ENCODE data around the gene PLCH1. TPM values are rescaled to one million over a fixed set of nuclear protein-coding genes. Genes with fewer than 3 reads are reported as not detected.
"Not testable (repeated sequence)": the region's sequence is repeated elsewhere in the genome, so short reads cannot be mapped to it uniquely, and the experiment has no call there.

Gene PLCH1
- total RNA-seq, 1 experiment from 2014 or later = 1.4 TPM

DNA sequence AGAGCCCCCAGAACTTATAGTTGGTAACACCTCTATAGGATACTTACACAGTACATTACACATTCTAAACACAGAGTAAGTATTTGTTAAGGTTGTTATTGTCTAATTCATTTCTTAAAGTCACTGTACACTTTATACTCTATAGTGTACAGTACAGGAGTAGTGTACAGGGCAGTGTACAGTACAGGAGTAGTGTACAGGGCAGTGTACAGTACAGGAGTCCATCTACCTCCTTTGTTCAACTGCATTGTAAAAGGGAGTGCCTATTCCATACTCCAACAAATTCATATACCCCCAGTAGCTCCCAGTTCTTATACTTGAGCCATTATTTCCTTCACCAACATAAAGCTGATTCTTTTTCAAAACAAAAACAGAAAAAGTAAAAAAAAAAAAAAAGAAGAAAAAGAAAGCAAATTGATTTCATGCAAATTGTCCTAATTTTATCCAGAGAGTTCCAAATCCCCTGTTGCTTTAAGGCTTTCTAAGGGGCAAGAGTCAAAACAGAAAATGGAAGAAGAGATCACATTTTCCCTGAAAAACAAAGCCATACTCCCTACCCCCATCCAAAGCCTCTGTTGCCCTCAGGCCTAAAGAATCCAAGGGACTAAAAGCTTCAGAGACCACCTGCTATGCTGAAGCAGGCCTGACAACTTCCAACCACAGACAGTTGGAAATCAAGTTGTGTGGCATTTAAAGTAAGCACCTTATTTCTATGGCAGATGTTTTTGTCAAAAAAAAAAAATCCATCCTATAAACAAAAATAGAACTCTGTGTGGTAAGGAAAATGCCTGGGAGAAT is 125.6 kb downstream of the PLCH1 start:
- ChIA-PET POLR2A (ENCODE audit: unreplicated experiment) (interaction anchor here (0.6 kb wide), 1 partner anchor 37 kb away, joined by 3 read pairs; no protein-coding TSS in a partner anchor), CTCF (interaction anchor here (0.6 kb wide), 1 partner anchor 237 kb away, joined by 4 read pairs; no protein-coding TSS in a partner anchor)
- H3K27me3 ChIP-seq (ENCODE audit: insufficient read depth, low read depth) = no peaks in the 10 kb centered on the region
- no peaks in the 10 kb centered on the region for H3K4me1 ChIP-seq (replicated peaks; ENCODE audit: insufficient read depth)
- no peak overlapping the region for H2AFZ ChIP-seq
- H3K9me2 ChIP-seq (ENCODE audit: insufficient read depth) = no peaks in the 10 kb centered on the region
- BruUV-seq (replicated peaks) = no TSS peak
- no peak for DNase-seq
- H3K79me2 ChIP-seq (ENCODE audit: low read depth) = no peaks in the 10 kb centered on the region
- intact Hi-C loops (cut with micrococcal nuclease; ENCODE audit: unreplicated experiment) = no loop called here
- H4K20me1 ChIP-seq (ENCODE audit: insufficient read depth) = no peaks in the 10 kb centered on the region
- H3K4me2 ChIP-seq = no peak overlapping the region
- 0 out of 2 replicates have a peak, but pooled peaks cover 2% of the 10 kb centered on the region for H3K9me3 ChIP-seq (ENCODE audit: insufficient read depth, low read depth)
- no peak overlapping the region for H3K4me3 ChIP-seq
- H3F3A ChIP-seq (ENCODE audit: insufficient read depth, low read depth) = no peaks in the 10 kb centered on the region
- no peaks in the 10 kb centered on the region for H3K36me3 ChIP-seq (ENCODE audit: low read depth)
- no peak overlapping the region for H3K27ac ChIP-seq
- TF ChIP-seq, protein P1, sequence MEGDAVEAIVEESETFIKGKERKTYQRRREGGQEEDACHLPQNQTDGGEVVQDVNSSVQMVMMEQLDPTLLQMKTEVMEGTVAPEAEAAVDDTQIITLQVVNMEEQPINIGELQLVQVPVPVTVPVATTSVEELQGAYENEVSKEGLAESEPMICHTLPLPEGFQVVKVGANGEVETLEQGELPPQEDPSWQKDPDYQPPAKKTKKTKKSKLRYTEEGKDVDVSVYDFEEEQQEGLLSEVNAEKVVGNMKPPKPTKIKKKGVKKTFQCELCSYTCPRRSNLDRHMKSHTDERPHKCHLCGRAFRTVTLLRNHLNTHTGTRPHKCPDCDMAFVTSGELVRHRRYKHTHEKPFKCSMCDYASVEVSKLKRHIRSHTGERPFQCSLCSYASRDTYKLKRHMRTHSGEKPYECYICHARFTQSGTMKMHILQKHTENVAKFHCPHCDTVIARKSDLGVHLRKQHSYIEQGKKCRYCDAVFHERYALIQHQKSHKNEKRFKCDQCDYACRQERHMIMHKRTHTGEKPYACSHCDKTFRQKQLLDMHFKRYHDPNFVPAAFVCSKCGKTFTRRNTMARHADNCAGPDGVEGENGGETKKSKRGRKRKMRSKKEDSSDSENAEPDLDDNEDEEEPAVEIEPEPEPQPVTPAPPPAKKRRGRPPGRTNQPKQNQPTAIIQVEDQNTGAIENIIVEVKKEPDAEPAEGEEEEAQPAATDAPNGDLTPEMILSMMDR (conservative IDR thresholded peaks at IDR 0.05) = no peak
- TF ChIP-seq EZH2 (IDR thresholded peaks at IDR 0.05; ENCODE audit: low read depth) = no peak

DNA sequence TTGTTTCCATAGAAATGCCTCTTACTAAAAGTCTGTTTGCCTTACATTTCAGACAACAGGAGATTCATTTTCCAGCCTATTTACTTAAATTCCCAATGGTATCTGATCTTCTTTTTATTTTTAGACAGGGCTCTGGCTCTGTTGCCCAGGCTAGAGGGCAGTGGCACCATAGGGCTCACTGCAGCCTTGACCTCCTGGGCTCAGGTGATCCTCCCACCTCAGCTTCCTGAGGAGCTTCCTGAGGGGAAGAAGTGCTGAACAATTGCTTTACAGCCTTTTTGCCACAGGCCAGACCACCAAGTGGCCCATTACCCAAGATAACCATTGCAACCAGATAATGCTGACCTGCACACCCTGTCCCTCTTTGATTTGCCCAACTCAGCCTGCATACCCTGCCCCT is 126.3 kb downstream of the PLCH1 start:
- POLR2A ChIA-PET (ENCODE audit: unreplicated experiment) = interaction anchor here (0.6 kb wide), 1 partner anchor 36 kb away, joined by 3 read pairs; no protein-coding TSS in a partner anchor

DNA sequence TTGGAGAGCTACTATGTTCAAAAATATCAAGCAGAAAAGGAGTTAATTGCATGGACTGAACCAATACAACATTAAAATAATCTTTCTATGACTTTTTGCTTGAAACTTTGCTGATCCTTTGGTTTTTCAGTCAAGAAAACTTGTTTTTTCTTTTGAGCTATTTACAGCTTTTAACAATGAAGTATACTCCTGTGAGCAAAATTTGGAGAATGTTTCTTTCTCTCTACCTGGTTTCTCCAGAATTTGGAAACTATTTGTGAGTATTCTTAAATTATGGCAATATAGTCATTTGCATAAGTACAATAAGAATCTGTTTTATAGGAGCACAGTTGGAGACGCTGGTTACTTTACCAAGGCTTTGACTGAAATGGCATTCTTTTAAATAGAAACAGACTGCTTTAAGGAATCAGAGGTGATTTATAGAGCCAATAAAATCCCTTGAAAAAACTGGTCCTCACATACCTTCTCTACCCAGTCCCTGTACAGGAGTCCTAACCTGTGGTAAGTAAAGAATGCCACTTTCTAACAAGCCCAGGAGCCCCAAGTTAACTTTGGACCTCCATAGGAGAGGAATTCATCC is 127.4 kb downstream of the PLCH1 start:
- Histone ChIP-seq H3K79me2 (ENCODE audit: low read depth) (no peaks in the 10 kb centered on the region), H4K20me1 (ENCODE audit: insufficient read depth) (no peaks in the 10 kb centered on the region), H3K9me3 (ENCODE audit: insufficient read depth, low read depth) (0 out of 2 replicates have a peak, but pooled peaks cover 2% of the 10 kb centered on the region), H3K4me2 (no peak overlapping the region), H3K9me2 (ENCODE audit: insufficient read depth) (no peaks in the 10 kb centered on the region), H3K4me1 (replicated peaks; ENCODE audit: insufficient read depth) (no peaks in the 10 kb centered on the region), H3K27ac (no peak overlapping the region), H2AFZ (no peak overlapping the region), H3K4me3 (no peak overlapping the region), H3F3A (ENCODE audit: insufficient read depth, low read depth) (no peaks in the 10 kb centered on the region), H3K36me3 (ENCODE audit: low read depth) (no peaks in the 10 kb centered on the region), H3K27me3 (ENCODE audit: insufficient read depth, low read depth) (no peaks in the 10 kb centered on the region)
- ChIA-PET POLR2A (ENCODE audit: unreplicated experiment) (interaction anchor here (0.7 kb wide), 1 partner anchor 154 kb away, joined by 6 read pairs; no protein-coding TSS in a partner anchor), CTCF (no interaction called here)
- no peak for DNase-seq
- TF ChIP-seq, protein P1 (conservative IDR thresholded peaks at IDR 0.05) = no peak
- no peak for TF ChIP-seq EZH2 (IDR thresholded peaks at IDR 0.05; ENCODE audit: low read depth)
- no TSS peak for BruUV-seq (replicated peaks)
- intact Hi-C loops (cut with micrococcal nuclease; ENCODE audit: unreplicated experiment) = no loop called here

More for the DNA sequence above, 126.3 kb downstream of the PLCH1 start:
- Histone ChIP-seq H3K9me2 (ENCODE audit: insufficient read depth) (no peaks in the 10 kb centered on the region), H3F3A (ENCODE audit: insufficient read depth, low read depth) (no peaks in the 10 kb centered on the region), H4K20me1 (ENCODE audit: insufficient read depth) (no peaks in the 10 kb centered on the region), H3K79me2 (ENCODE audit: low read depth) (no peaks in the 10 kb centered on the region), H3K4me2 (no peak overlapping the region), H2AFZ (no peak overlapping the region), H3K9me3 (ENCODE audit: insufficient read depth, low read depth) (0 out of 2 replicates have a peak, but pooled peaks cover 2% of the 10 kb centered on the region), H3K4me1 (replicated peaks; ENCODE audit: insufficient read depth) (no peaks in the 10 kb centered on the region), H3K36me3 (ENCODE audit: low read depth) (no peaks in the 10 kb centered on the region), H3K4me3 (no peak overlapping the region), H3K27me3 (ENCODE audit: insufficient read depth, low read depth) (no peaks in the 10 kb centered on the region), H3K27ac (no peak overlapping the region)
- no TSS peak for BruUV-seq (replicated peaks)
- CTCF ChIA-PET = no interaction called here
- TF ChIP-seq, protein P1 (conservative IDR thresholded peaks at IDR 0.05) = no peak
- no peak for TF ChIP-seq EZH2 (IDR thresholded peaks at IDR 0.05; ENCODE audit: low read depth)
- intact Hi-C loops (cut with micrococcal nuclease; ENCODE audit: unreplicated experiment) = no loop called here
- DNase-seq = no peak

DNA sequence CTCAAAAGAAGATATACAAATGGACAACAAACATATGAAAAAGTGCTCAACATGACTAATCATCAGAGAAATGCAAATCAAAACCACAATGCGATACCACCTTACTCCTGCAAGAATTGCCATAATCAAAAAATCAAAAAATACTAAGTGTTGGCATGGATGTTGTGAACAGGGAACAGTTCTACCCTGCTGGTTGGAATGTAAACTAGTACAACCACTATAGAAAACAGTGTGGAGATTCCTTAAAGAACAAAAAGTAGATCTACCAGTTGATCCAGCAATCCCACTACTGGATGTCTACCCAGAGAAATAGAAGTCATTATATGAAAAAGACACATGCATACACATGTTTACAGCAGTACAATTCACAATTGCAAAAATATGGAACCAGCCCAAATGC is 129.7 kb downstream of the PLCH1 start:
- intact Hi-C loops (cut with micrococcal nuclease; ENCODE audit: unreplicated experiment); DNase-seq; CTCF ChIA-PET: not testable (repeated sequence)

DNA sequence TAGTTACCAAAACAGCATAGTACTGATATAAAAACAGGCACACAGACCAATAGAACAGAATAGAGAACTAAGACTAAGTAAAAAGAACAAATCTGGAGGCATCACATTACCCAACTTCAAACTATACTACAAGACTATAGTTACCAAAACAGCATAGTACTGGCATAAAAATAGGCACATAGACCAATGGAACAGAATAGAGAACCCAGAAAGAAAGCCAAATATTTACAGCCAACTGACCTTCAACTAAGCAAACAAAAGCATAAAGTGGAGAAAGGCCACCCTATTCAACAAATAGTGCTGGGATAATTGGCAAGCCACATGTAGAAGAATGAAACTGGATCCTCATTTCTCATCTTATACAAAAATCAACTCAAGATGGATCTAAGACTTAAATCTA is 130.5 kb downstream of the PLCH1 start:
- H4K20me1 ChIP-seq (ENCODE audit: insufficient read depth); H3F3A ChIP-seq (ENCODE audit: insufficient read depth, low read depth); H2AFZ ChIP-seq; H3K4me2 ChIP-seq; intact Hi-C loops (cut with micrococcal nuclease; ENCODE audit: unreplicated experiment); BruUV-seq (replicated peaks); H3K9me2 ChIP-seq (ENCODE audit: insufficient read depth); H3K36me3 ChIP-seq (ENCODE audit: low read depth); H3K79me2 ChIP-seq (ENCODE audit: low read depth); H3K4me3 ChIP-seq; H3K9me3 ChIP-seq (ENCODE audit: insufficient read depth, low read depth); CTCF ChIA-PET; DNase-seq; H3K4me1 ChIP-seq (replicated peaks; ENCODE audit: insufficient read depth); POLR2A ChIA-PET (ENCODE audit: unreplicated experiment); H3K27ac ChIP-seq; H3K27me3 ChIP-seq (ENCODE audit: insufficient read depth, low read depth): not testable (repeated sequence)

More for the DNA sequence above, 129.7 kb downstream of the PLCH1 start:
- BruUV-seq (replicated peaks); H3K27me3 ChIP-seq (ENCODE audit: insufficient read depth, low read depth); H3K9me2 ChIP-seq (ENCODE audit: insufficient read depth); H3K4me2 ChIP-seq; H3K79me2 ChIP-seq (ENCODE audit: low read depth); H3K9me3 ChIP-seq (ENCODE audit: insufficient read depth, low read depth); H3K36me3 ChIP-seq (ENCODE audit: low read depth); POLR2A ChIA-PET (ENCODE audit: unreplicated experiment); H2AFZ ChIP-seq; H4K20me1 ChIP-seq (ENCODE audit: insufficient read depth); H3K4me3 ChIP-seq; H3F3A ChIP-seq (ENCODE audit: insufficient read depth, low read depth); H3K4me1 ChIP-seq (replicated peaks; ENCODE audit: insufficient read depth); H3K27ac ChIP-seq: not testable (repeated sequence)
